ENCODE measurements around the gene ZNF330.

Gene ZNF330

GRCh38 chr4:141192564-141192963, 28.1 kb upstream of the ZNF330 start:
- H3K27ac ChIP-seq, result no peak overlapping the region
- no peak for TF ChIP-seq CTCF (IDR thresholded peaks at IDR 0.05)
- DNase-seq (ENCODE audit: low spot score), result no peak
- no peak overlapping the region for H3K4me3 ChIP-seq

DNA sequence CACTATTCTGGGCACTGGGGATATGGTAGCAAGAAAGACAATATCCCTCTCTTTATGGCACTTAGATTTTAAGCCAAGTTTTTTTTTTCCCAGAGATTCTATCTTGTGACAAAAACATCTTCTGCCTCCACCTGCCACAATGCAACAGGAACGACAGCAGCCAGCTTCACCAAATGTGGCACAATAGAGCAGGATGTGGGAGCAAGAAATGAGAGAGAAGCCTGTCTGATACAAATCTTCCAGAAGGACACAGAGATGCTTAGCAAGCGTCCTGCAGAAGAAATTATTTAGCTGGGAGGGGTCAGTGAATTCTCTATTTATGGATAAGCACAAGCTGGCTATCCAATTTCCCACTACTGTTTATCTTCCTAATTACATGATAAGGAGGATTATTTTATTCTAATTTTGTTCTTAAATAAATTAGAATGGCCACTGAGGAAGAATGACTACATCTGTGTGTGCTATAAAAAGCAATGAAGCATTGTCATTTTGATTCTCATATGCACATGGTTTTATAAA, 27.1 kb upstream of the ZNF330 start:
- no peak for TF ChIP-seq CTCF (IDR thresholded peaks at IDR 0.05)
- Histone ChIP-seq H3K27ac (no peak overlapping the region), H3K4me3 (no peak overlapping the region)
- no peak for DNase-seq (ENCODE audit: low spot score)

DNA sequence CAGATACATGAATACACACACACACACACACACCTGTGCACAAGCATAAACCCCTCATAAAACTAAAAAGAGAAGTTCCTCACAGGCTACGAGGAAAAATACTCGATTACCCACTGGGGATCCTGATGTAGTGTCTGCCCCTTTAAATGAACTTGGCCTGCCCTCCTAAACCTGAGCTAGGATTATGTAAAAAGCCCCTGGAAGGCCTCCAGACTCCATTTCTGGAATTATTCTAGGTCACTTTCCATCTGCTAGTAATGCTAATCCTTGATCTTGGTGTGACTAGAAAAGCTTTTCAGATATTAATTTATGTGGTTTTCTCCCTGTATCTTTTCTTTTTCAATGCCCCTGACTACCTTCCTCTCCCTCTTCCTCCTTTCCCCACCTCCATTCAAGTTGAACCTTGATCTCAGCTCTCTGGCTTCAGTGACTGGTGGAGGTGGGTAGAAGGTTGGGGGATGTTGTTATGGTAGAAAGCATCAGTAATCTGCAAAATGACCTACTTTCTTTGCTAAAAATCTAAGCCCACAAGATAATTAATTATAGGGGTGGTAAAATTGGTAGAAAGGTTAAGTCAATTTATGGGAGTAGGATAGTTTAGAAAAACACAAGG, 25.5 kb upstream of the ZNF330 start:
- TF ChIP-seq CTCF (IDR thresholded peaks at IDR 0.05), result no peak
- Histone ChIP-seq H3K27ac (no peak overlapping the region), H3K4me3 (no peak overlapping the region)
- no peak for DNase-seq (ENCODE audit: low spot score)

DNA sequence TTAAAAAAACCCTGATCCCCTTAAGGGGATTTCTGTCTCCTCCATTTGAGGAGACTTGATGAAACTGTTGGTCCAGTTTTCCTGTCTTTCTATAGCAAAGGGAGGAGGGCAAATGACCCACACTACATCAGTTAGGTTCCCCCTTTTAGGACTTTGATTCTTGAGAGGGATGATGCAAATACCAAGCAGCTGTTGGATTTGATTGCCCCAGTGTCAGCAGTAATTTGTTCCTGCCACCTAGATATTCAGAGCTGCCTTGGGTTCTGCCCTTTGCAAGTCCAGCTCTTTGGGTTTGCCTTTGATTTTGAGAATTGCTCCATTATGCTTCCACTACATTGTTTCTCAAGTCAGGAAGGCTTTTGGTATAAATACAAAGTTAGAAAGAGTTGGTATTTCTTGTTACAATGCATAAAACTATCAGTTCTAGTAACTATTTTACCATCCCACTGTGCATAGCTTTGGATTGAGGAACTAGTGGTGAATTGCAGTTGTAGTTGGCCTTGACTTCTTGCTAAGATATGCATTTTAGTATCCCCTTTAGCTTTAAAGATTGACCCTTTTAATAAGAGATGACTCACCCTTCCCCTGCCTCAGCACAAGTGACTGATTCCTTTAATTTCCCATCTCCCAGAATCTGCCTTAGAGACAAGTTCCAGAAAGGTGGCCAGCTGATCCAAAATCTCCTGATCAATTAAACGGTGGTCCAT, 24.3 kb upstream of the ZNF330 start:
- no peak for DNase-seq (ENCODE audit: low spot score)
- TF ChIP-seq CTCF (IDR thresholded peaks at IDR 0.05), result no peak
- peak overlapping the region in 1 of 2 donors; percentile 16 for H3K27ac ChIP-seq
- no peak overlapping the region for H3K4me3 ChIP-seq

DNA sequence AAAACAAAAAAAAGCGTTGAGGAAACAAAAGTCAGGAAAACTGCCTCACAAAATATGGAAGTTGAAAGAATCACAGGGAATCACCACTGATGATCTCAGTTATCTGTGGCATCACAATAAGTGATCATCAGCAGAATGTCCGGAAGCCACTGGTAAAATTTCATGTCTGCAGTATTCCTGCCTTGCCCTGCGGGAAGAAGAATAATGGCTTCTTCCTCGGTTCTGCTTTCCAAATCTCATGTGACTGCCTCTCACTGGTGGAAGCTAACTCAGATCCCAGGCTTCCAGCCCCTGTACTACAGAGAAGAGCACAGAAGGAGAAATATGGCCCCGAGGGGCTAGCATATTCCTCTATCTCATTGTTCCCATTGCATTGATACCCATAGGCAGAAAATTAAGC, 12.7 kb upstream of the ZNF330 start:
- Histone ChIP-seq H3K27ac (peak overlapping the region in 1 of 2 donors; percentile 16), H3K4me3 (no peak overlapping the region)
- TF ChIP-seq CTCF (IDR thresholded peaks at IDR 0.05), result no peak
- DNase-seq (ENCODE audit: low spot score), result no peak

DNA sequence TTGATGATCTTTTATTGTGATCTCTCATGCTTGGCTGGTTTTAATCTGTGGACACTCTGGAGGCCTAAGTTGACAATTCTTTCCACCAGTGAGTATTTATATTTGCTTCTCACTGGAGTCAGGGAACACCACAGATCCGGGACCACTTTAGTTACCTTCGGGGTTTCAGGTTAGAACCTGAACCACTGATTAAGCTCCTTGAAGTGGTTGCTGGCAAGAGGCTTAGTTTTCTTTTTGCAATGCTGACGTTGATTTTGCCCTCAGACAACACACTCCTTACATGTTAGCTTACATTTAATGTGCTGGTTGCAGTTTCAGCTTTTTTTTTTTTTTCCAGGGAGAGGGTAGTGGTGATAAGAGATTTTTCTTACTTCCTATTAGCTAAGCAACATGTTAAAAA, 10.5 kb upstream of the ZNF330 start:
- no peak overlapping the region for H3K27ac ChIP-seq
- TF ChIP-seq CTCF (IDR thresholded peaks at IDR 0.05), result no peak
- DNase-seq (ENCODE audit: low spot score), result no peak
- H3K4me3 ChIP-seq, result no peak overlapping the region

DNA sequence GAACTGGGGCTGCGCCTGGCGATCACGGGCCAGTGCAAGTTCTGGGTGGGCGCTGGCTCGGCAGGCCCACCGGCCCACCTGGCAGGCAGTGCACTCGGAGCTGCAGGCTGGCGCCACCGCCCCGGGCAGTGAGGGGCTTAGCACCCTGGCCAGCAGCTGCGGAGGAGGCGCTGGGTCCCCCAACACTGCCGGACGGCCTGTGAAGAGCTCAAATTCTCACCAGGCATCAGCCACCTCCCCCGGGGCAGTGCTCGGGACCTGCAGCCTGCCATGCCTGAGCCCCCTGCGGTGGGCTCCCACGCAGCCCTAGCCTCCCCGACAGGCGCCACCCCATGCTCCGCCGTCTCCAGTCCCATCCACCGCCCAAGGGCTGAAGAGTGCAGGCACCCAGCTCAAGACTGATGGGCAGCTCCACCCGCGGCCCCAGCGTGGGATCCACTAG, 7.1 kb upstream of the ZNF330 start:
- TF ChIP-seq CTCF (IDR thresholded peaks at IDR 0.05), result no peak
- no peak overlapping the region for H3K4me3 ChIP-seq
- no peak overlapping the region for H3K27ac ChIP-seq
- DNase-seq (ENCODE audit: low spot score), result no peak
